GM19238 (cell line): ENCODE data around the gene APBA1.

Experiments used
- DNase-seq: peaks from one replicate; pipeline ENCODE4 v3.0.0; 2011; ENCODE audit warnings: low spot score; ENCODE audit not compliant: insufficient read length

Gene APBA1

GRCh38 chr9:69483886-69484422, 188.2 kb downstream of the APBA1 start:
- DNase-seq = no peak

DNA sequence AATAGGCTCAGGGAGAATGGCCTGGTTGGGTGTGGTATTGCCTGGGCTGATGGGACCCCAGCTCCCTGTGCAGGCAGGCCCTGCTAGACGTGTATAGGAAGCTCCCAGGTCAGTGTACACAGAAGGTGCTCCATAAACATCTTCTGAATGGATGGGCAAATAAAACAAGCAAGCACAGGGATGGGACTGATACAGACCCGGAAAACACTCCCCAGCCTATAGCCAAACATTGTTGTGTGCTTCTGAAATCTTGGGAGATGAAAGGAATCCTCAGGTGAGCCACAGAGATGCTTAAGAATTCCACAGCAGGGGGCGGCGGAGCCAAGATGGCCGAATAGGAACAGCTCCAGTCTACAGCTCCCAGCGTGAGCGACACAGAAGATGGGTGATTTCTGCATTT, 195.4 kb downstream of the APBA1 start:
- no peak for DNase-seq

DNA sequence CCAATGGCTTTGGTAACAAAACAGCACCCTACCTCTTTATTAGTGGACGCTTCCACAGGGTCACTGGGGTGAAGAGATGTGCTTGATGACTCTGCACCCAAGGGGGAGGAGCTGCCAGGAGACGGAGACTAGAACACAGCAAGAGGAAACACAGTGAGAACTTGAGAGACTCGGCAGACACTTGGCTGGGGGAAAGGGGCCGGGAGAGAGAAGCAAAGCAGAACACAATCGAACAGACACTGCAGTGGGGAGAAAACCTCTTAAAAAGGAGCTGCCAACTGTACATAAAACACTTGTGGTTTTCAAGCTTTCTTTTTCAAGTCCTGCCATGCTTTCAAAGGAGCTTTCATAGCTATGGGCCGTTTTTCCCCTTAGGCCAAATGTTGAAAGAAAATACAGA, 196.2 kb downstream of the APBA1 start:
- no peak for DNase-seq

GRCh38 chr9:69474821-69475220, 197.3 kb downstream of the APBA1 start:
- no peak for DNase-seq

- DNase-seq = no peak
Observed at GRCh38 chr9:69472101-69472620, 200.0 kb downstream of the APBA1 start.

GRCh38 chr9:69471433-69471832, 200.7 kb downstream of the APBA1 start:
- DNase-seq = no peak

DNA sequence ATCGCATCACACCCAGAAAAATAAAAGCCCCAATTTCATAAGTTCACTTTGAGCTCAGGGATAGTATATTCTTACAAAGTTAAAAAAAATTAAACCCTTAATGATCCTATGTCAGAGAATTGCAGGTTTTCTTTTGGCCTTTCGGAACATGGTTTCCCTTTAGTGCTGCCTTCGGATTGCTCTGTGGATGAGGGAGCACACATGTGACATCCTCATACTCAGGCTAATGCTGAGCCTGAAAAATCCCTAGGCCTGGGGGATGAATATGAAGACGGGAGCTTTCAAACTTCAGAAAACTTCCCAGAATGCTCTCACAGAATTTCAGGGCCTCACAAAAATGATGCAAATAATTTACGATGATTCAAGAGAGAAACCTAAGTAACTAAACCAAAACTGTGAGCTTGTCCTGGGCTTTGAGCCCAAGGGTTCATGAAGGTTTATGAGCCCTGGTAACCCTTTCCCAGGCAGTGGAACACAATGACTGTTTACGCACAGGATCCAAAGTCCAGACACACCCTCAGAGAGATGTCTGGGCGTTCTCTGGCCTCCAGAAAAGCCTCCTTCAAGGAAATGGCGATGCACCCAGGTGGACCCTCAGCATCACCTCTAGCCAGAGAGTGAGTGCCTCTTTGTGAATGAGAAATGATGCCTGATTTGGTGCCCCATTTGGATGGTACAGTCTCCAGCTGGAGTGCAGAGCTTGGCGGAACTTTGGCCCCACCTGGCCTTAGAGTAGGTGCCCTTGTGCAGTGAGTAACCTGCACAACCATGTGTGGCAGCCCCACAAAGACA, 201.8 kb downstream of the APBA1 start:
- no peak for DNase-seq

GRCh38 chr9:69469136-69469535, 203.0 kb downstream of the APBA1 start:
- DNase-seq = no peak

- DNase-seq = no peak
Observed at GRCh38 chr9:69468380-69468779, 203.8 kb downstream of the APBA1 start.

GRCh38 chr9:69466151-69466550, 206.0 kb downstream of the APBA1 start:
- DNase-seq = no peak

GRCh38 chr9:69465473-69465872, 206.7 kb downstream of the APBA1 start:
- no peak for DNase-seq

DNA sequence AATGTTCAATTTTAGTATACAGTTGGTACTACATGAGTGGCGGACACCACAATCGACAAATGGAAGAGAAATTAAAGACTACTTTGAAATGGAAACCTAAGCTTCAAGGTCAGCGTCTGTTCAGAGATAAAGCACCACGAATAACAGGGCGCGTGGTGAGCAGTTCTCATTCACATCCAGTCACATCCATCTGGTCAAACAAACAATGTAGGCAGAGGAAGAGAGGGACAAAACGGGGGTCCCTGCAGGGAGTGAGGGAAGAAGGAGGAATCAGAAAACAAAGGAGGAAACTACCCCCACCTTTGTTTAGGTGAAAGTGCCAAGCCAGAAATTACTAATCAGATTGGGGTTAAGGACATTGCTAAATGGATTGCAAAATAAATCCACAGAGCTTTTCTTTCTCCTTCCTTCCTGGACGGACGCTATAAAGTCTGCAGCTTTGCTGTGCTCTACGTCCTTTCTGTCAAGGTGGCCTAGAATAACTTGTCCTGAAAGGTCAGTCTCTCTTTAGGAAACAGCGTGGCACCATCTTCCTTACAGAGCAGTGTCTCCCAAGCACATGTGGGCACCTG, 208.6 kb downstream of the APBA1 start:
- DNase-seq = no peak

DNA sequence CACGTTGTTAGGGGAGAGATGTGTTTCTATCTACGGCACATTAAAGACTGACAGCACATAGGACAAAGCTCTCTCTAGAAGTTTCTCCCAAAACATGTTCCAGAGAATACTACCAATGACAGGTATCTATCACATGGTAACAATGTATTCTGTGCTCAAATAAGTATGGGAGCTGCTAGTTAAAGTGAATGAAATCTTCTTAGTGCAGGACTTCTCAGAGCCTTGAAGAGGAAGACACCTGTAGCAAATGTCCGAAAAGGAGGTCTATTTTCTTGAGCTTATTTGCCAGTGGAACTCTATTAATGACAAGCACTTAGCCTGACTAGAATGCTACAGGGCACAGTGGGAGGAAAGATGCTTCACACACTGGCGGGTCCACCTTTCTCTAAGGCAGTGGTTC, 209.8 kb downstream of the APBA1 start:
- no peak for DNase-seq

- DNase-seq = no peak
Observed at GRCh38 chr9:69461103-69461887, 210.9 kb downstream of the APBA1 start.

DNA sequence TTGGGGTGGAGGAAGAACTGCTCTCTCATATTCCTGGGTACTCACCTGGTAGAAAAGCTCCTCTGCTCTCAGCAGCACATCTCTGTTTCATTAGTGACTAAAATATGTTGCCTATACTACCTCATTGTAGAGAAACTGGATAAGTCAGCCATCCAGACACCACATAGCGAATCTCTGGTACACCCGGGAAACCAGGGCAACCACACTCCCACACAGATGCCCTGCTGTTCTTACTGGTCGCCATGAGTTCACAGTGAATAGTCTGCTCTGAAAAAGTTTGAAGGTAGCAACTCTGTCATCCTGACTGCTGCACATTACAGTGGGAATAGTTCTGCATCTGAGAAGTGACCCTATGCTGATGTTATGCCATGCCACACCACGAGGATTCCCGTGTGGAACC, 212.2 kb downstream of the APBA1 start:
- DNase-seq = no peak

GRCh38 chr9:69458176-69458575, 214.0 kb downstream of the APBA1 start:
- no peak for DNase-seq

GRCh38 chr9:69456201-69456600, 216.0 kb downstream of the APBA1 start:
- no peak for DNase-seq

- DNase-seq = no peak
Observed at GRCh38 chr9:69455311-69455710, 216.9 kb downstream of the APBA1 start.

- no peak for DNase-seq
Observed at GRCh38 chr9:69454321-69454720, 217.8 kb downstream of the APBA1 start.

DNA sequence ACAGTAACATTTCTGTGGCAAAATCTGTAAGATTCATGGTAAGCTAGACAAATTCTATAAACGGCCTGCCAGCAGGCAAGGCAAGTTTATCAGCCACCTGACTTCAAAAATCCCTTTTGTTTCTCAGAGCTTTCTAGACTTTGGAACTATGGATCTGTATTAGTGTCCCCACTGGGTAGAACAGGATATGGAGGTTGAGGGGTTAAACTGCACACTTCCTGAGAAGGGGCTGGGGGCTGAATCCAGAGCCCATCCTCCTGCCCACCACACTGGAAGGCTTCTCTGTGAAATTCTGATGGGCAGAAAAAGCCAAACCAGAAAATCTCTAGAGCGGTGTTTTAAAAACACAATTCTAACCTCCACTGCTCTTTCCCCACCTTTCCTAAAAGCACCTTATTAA, 218.4 kb downstream of the APBA1 start:
- DNase-seq = no peak

- no peak for DNase-seq
Observed at GRCh38 chr9:69452110-69452782, 219.9 kb downstream of the APBA1 start.
